Measurements from ENCODE around the gene PDYN. TPM values are rescaled to one million over a fixed set of nuclear protein-coding genes. Genes with fewer than 3 reads are reported as not detected.

The PDYN gene
- total RNA-seq, 1 experiment from 2014 or later: not detected

- no peak overlapping the region for H2AFZ ChIP-seq
Measured at GRCh38 chr20:1946442-1946761, 47.5 kb downstream of the PDYN start.

GRCh38 chr20:1945660-1946059 is 48.2 kb downstream of the PDYN start:
- TF ChIP-seq EZH2 (IDR thresholded peaks at IDR 0.05; ENCODE audit: low read depth) (no peak), CTCF (conservative IDR thresholded peaks at IDR 0.05) (no peak)
- Histone ChIP-seq H3K4me2 (no peak overlapping the region), H3K4me3 (no peak overlapping the region), H3F3A (ENCODE audit: insufficient read depth, low read depth) (no peaks in the 10 kb centered on the region), H3K36me3 (ENCODE audit: low read depth) (no peaks in the 10 kb centered on the region), H3K9me2 (ENCODE audit: insufficient read depth) (no peaks in the 10 kb centered on the region), H2AFZ (no peak overlapping the region), H3K79me2 (ENCODE audit: low read depth) (no peaks in the 10 kb centered on the region), H4K20me1 (ENCODE audit: insufficient read depth) (no peaks in the 10 kb centered on the region), H3K27me3 (ENCODE audit: insufficient read depth, low read depth) (peaks cover 18% of the 10 kb centered on the region; the same call in 1 of the 2 replicates), H3K27ac (no peak overlapping the region), H3K9me3 (ENCODE audit: insufficient read depth, low read depth) (no peaks in the 10 kb centered on the region), H3K4me1 (replicated peaks; ENCODE audit: insufficient read depth) (0 out of 2 replicates have a peak, but pooled peaks cover 4% of the 10 kb centered on the region)
- CTCF ChIA-PET: no interaction called here
- no TSS peak for BruUV-seq (replicated peaks)
- intact Hi-C loops (cut with micrococcal nuclease; ENCODE audit: unreplicated experiment): loop anchor here (5.0 kb wide), 1 partner anchor 143 kb away; no protein-coding TSS in a partner anchor
- no peak for DNase-seq
- POLR2A ChIA-PET (ENCODE audit: unreplicated experiment): no interaction called here

More at GRCh38 chr20:1946442-1946761, 47.5 kb downstream of the PDYN start:
- DNase-seq: no peak
- Histone ChIP-seq H3K79me2 (ENCODE audit: low read depth) (no peaks in the 10 kb centered on the region), H3K27me3 (ENCODE audit: insufficient read depth, low read depth) (peaks cover 18% of the 10 kb centered on the region; the same call in 1 of the 2 replicates), H3K4me1 (replicated peaks; ENCODE audit: insufficient read depth) (0 out of 2 replicates have a peak, but pooled peaks cover 4% of the 10 kb centered on the region), H3K4me2 (no peak overlapping the region), H3K36me3 (ENCODE audit: low read depth) (no peaks in the 10 kb centered on the region), H3F3A (ENCODE audit: insufficient read depth, low read depth) (no peaks in the 10 kb centered on the region), H3K9me3 (ENCODE audit: insufficient read depth, low read depth) (no peaks in the 10 kb centered on the region), H3K9me2 (ENCODE audit: insufficient read depth) (no peaks in the 10 kb centered on the region), H4K20me1 (ENCODE audit: insufficient read depth) (no peaks in the 10 kb centered on the region), H3K27ac (no peak overlapping the region), H3K4me3 (no peak overlapping the region)
- no peak for TF ChIP-seq CTCF (conservative IDR thresholded peaks at IDR 0.05)
- no peak for TF ChIP-seq EZH2 (IDR thresholded peaks at IDR 0.05; ENCODE audit: low read depth)
- ChIA-PET CTCF (no interaction called here), POLR2A (ENCODE audit: unreplicated experiment) (no interaction called here)
- no TSS peak for BruUV-seq (replicated peaks)
- intact Hi-C loops (cut with micrococcal nuclease; ENCODE audit: unreplicated experiment): loop anchor here (5.0 kb wide), 1 partner anchor 144 kb away; no protein-coding TSS in a partner anchor

GRCh38 chr20:1945134-1945618 is 48.7 kb downstream of the PDYN start:
- DNase-seq: no peak
- no peaks in the 10 kb centered on the region for H3K79me2 ChIP-seq (ENCODE audit: low read depth)
- H3K27ac ChIP-seq: no peak overlapping the region
- H3K36me3 ChIP-seq (ENCODE audit: low read depth): no peaks in the 10 kb centered on the region
- no peaks in the 10 kb centered on the region for H3K9me3 ChIP-seq (ENCODE audit: insufficient read depth, low read depth)
- H3K4me1 ChIP-seq (replicated peaks; ENCODE audit: insufficient read depth): 0 out of 2 replicates have a peak, but pooled peaks cover 4% of the 10 kb centered on the region
- intact Hi-C loops (cut with micrococcal nuclease; ENCODE audit: unreplicated experiment): loop anchor here (5.0 kb wide), 1 partner anchor 143 kb away; no protein-coding TSS in a partner anchor
- no peak overlapping the region for H2AFZ ChIP-seq
- no peaks in the 10 kb centered on the region for H3K9me2 ChIP-seq (ENCODE audit: insufficient read depth)
- no peak overlapping the region for H3K4me3 ChIP-seq
- BruUV-seq (replicated peaks): no TSS peak
- TF ChIP-seq EZH2 (IDR thresholded peaks at IDR 0.05; ENCODE audit: low read depth): no peak
- no peak for TF ChIP-seq CTCF (conservative IDR thresholded peaks at IDR 0.05)
- peaks cover 18% of the 10 kb centered on the region; the same call in 1 of the 2 replicates for H3K27me3 ChIP-seq (ENCODE audit: insufficient read depth, low read depth)
- H3F3A ChIP-seq (ENCODE audit: insufficient read depth, low read depth): no peaks in the 10 kb centered on the region
- no peaks in the 10 kb centered on the region for H4K20me1 ChIP-seq (ENCODE audit: insufficient read depth)
- ChIA-PET CTCF (no interaction called here), POLR2A (ENCODE audit: unreplicated experiment) (no interaction called here)
- no peak overlapping the region for H3K4me2 ChIP-seq

All from PC-9 (cell line).